Activated effector memory CD4-positive, alpha-beta T cell treated with anti-CD3 and anti-CD28 coated beads, Interleukin-2, amount 50 U/mL, for 16 hours (primary cell): Measurements from ENCODE around the gene NOC4L.

Experiments
- DNase-seq: peaks from one replicate; pipeline ENCODE4 v3.0.0-alpha.2; 2020

The NOC4L gene

GRCh38 chr12:132158677-132159554 is 14.7 kb downstream of the NOC4L start:
- no peak for DNase-seq

GRCh38 chr12:132159555-132160003 is 15.3 kb downstream of the NOC4L start:
- DNase-seq, result no peak

DNA sequence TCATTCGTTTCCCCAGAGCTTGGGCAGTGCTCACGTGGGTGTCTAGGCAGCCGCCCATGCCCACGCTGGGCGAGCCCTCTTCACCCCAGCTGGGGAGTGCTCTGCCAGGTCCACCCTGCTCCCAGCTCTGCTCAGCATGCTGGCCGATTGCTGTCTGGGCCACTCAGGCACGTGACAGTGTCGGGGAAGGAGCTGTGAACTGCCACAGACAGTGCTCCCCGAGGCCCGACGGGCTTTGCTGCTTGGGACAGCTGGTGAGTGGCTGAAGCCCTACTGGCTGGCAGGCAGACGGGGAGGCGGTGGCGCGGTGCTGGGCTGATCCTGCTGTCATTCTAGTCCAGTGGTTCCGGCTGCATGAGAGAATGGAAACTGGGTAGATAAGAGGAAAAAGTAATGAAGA is 15.8 kb downstream of the NOC4L start:
- no peak for DNase-seq

DNA sequence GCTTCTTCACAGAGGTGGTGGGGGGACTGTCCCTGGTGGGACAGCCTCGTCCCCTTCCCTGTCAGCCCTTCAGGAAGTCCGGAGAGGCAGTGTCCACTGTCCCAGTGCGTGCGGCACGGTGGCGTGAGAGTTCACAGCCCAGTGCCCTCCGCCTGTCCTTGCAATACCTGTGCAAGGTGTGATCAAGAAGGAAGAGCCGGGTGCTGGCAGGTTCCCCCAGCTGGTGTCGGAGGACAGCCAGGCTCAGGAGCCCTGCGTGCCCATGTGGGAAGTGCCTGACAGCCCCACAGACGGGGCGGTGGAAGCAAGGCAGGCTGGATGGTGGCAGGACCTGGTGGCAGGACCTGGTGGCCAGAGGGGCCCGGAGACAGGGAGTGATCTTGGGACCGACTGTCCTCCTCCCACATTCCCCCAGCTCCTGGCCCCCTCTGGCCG is 16.4 kb downstream of the NOC4L start:
- DNase-seq, result no peak

- DNase-seq, result no peak
These were observed 17.0 kb downstream of the NOC4L start for GRCh38 chr12:132161036-132161781.

- no peak for DNase-seq
These were observed 17.7 kb downstream of the NOC4L start for GRCh38 chr12:132161796-132162507.

DNA sequence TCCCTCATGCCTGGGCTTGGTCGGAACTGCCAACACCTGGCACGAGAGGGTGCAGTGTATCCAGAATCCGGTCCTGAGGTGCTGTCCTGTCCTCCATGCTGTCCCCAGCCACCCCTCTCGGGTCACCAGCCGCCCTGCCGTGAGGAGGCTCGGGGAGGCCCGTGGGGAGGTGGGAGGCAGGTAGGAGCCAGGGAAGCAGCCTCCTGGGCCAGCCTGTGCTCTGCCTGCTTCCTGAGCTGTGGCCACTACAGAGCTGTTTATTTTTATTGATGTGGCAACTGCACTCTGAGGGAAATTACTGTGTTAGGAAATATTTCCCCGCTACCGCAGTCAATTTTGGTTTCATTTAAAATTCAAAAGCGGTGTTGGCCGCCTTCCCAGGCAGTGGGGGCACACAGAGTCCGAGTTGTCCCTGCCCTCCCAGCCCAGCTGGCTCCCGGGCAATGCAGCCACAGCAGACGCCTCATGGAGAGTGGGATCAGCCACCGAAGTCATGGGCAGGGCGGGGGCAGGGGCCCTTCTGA is 18.3 kb downstream of the NOC4L start:
- no peak for DNase-seq

DNA sequence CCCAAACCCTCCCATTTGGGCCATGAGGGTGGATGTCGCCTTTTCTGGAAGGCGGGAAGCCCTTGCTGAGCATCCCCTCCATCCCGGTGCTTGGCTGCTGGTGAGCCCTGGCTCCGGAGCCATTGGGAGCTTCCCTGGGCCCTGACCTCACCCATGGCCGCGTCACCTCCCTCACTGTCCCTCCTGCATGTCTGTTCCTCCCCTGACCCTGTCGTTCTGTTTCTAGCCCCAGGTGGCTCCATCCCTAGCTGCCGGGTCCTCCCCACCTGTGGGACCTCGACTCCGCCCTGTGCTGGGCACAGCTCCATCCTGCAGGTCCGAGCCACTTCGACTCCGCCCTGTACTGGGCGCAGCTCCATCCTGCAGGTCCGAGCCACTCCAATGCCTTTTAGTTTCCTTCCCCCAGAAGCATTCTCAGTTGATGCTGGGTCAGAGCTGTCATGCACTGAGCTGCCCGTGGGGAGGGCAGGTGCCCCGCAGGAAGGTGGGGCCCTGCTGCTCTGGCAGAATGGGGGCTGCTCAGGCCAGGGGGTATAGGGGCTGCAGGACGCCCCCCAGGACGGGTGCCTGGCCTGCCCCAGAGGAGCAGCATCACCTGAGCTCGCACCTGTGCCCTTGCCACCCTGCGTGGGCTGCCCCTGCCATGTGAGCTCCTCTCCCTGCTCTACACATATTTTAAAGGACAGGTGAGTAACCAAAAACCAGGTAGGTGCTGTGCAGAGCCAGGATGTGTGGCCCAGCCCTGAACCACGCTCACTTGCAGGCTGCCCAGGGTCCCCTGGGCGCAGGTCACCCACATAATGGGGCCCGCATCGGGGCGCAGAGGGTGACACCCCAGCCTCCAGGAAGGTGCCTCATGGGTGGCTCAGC is 19.0 kb downstream of the NOC4L start:
- DNase-seq, result no peak

GRCh38 chr12:132163911-132164288 is 19.6 kb downstream of the NOC4L start:
- no peak for DNase-seq

- DNase-seq, result no peak
These were observed 20.2 kb downstream of the NOC4L start for GRCh38 chr12:132164426-132164825.

- DNase-seq, result no peak
These were observed 21.3 kb downstream of the NOC4L start for GRCh38 chr12:132165584-132165983.

GRCh38 chr12:132166093-132166492 is 21.8 kb downstream of the NOC4L start:
- DNase-seq, result no peak

DNA sequence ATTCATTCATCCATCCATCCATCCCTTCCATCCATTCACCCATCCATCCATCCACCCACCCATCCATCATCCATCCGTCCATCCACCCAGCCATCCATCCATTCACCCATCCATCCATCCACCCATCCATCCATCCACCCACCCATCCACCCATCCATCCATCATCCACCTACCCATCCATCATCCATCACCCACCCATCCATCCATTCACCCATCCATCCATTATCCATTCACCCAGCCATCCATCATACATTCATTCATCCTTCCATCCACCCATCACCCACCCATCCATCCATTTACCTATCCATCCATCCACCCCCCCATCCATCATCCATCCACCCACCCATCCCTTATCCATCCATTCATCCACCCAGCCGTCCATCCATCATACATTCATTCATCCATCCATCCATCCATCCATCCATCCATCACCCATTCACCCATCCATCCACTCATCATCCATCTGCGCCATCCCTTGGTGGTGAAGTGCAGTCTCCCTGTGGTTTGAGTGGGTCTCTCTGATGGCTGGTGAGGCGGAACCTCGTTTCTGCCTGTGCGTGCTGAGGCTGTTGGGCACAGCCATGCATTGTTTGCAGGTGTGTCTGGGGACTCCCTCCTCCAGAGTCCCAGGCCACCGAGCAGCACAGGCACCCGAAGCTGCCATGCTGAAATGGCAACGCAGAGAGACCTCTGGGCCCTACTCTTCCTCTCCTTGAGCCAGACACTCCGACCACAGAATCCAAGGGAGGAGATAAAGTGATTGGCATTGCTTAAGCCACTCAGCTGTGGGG is 22.7 kb downstream of the NOC4L start:
- no peak for DNase-seq

GRCh38 chr12:132167611-132168310 is 23.5 kb downstream of the NOC4L start:
- no peak for DNase-seq

- no peak for DNase-seq
These were observed 24.2 kb downstream of the NOC4L start for GRCh38 chr12:132168311-132169031.

DNA sequence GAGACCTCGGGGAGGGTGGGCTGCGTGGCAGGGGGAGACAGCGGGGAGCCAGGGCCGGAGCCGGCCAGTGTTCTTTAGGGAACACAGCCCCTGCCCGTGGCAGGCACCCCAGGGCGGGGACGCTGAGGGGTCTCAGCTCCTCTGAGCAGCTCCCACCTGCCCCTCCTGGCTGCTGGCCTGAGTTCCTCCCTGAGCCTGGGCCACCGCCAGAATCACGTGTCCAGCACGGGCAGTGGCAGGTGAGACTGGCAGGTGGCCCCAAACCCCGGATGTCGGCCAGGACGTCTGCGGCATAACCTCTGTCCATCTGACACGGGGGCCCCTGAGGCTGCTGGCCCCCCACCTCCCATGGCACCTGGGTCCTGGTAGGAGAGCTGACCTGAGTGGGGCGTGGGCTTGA is 25.1 kb downstream of the NOC4L start:
- no peak for DNase-seq

DNA sequence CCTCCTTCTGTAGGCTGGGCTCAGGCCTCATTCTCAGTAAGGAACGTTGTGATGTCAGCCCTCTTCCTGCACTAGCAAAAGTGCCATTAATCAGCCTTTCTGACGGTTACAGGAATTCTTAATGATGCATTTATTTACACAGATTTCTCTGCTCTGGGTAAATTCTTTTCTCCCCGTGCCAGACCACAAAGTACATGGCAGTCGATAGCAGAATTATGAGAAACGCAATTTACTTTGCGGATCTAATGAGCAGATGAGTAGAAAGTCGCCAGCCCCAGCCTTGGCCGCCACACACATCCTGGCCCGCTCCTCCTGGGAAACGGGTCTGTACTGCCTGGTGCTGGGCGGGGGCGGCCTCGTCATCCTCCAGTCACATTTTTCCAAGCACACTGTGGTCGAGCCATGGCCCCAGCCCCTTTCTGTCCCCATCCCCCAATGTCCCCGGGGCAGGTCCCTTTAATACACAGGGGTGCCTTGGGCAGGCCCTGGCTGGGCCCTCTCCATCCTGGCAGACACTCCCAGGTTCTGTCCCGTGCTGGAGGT is 25.9 kb downstream of the NOC4L start:
- DNase-seq, result no peak

GRCh38 chr12:132170637-132171292 is 26.5 kb downstream of the NOC4L start:
- no peak for DNase-seq
